ENCODE measurements around the gene RXRG.

RXRG gene

GRCh38 chr1:165431079-165431478, 13.8 kb downstream of the RXRG start:
- Histone ChIP-seq H3K27ac (ENCODE audit: low read length) (no peak overlapping the region), H3K4me1 (ENCODE audit: control insufficient read depth, insufficient read depth, low read length) (peaks cover 1% of the 10 kb centered on the region)

GRCh38 chr1:165426745-165427144, 18.2 kb downstream of the RXRG start:
- no peak overlapping the region for H3K27ac ChIP-seq (ENCODE audit: low read length)
- H3K9me3 ChIP-seq (ENCODE audit: control insufficient read depth in 2 of 2, low read length in 2 of 2), result no peaks in the 10 kb centered on the region
- H3K27me3 ChIP-seq (ENCODE audit: control insufficient read depth in 1 of 2, insufficient read depth in 2 of 2, low read length in 2 of 2), result no peaks in the 10 kb centered on the region
- H3K36me3 ChIP-seq (ENCODE audit: control insufficient read depth in 2 of 2, insufficient read depth in 2 of 2, low read length in 2 of 2), result no peaks in the 10 kb centered on the region
- H3K9ac ChIP-seq (ENCODE audit: low read length in 2 of 2), result no peak overlapping the region
- H3K4me1 ChIP-seq (ENCODE audit: control insufficient read depth, insufficient read depth, low read length), result peaks cover 15% of the 10 kb centered on the region
- H3K4me3 ChIP-seq (ENCODE audit: low read length in 2 of 2), result no peak overlapping the region

More at GRCh38 chr1:165431079-165431478, 13.8 kb downstream of the RXRG start:
- Histone ChIP-seq H3K27me3 (ENCODE audit: control insufficient read depth in 1 of 2, insufficient read depth in 2 of 2, low read length in 2 of 2) (peaks cover 0 to 2% of the 10 kb centered on the region in 2 donors), H3K9me3 (ENCODE audit: control insufficient read depth in 2 of 2, low read length in 2 of 2) (no peaks in the 10 kb centered on the region), H3K36me3 (ENCODE audit: control insufficient read depth in 2 of 2, insufficient read depth in 2 of 2, low read length in 2 of 2) (no peaks in the 10 kb centered on the region), H3K4me3 (ENCODE audit: low read length in 2 of 2) (no peak overlapping the region), H3K9ac (ENCODE audit: low read length in 2 of 2) (no peak overlapping the region)

- H3K36me3 ChIP-seq (ENCODE audit: control insufficient read depth in 2 of 2, insufficient read depth in 2 of 2, low read length in 2 of 2), result no peaks in the 10 kb centered on the region
- H3K27me3 ChIP-seq (ENCODE audit: control insufficient read depth in 1 of 2, insufficient read depth in 2 of 2, low read length in 2 of 2), result no peaks in the 10 kb centered on the region
- peaks cover 15% of the 10 kb centered on the region for H3K4me1 ChIP-seq (ENCODE audit: control insufficient read depth, insufficient read depth, low read length)
- H3K9ac ChIP-seq (ENCODE audit: low read length in 2 of 2), result no peak overlapping the region
- no peak overlapping the region for H3K4me3 ChIP-seq (ENCODE audit: low read length in 2 of 2)
- H3K27ac ChIP-seq (ENCODE audit: low read length), result no peak overlapping the region
- H3K9me3 ChIP-seq (ENCODE audit: control insufficient read depth in 2 of 2, low read length in 2 of 2), result no peaks in the 10 kb centered on the region
These were observed 19.3 kb downstream of the RXRG start for GRCh38 chr1:165425621-165426020.

GRCh38 chr1:165424454-165425216, 20.3 kb downstream of the RXRG start:
- Histone ChIP-seq H3K27ac (ENCODE audit: low read length) (peak overlapping the region; percentile 37), H3K9ac (ENCODE audit: low read length in 2 of 2) (peak overlapping the region in 1 of 2 donors; percentile 42), H3K27me3 (ENCODE audit: control insufficient read depth in 1 of 2, insufficient read depth in 2 of 2, low read length in 2 of 2) (no peaks in the 10 kb centered on the region), H3K9me3 (ENCODE audit: control insufficient read depth in 2 of 2, low read length in 2 of 2) (no peaks in the 10 kb centered on the region), H3K4me1 (ENCODE audit: control insufficient read depth, insufficient read depth, low read length) (peaks cover 15% of the 10 kb centered on the region), H3K36me3 (ENCODE audit: control insufficient read depth in 2 of 2, insufficient read depth in 2 of 2, low read length in 2 of 2) (no peaks in the 10 kb centered on the region), H3K4me3 (ENCODE audit: low read length in 2 of 2) (peak overlapping the region in 1 of 2 donors; percentile 44)

GRCh38 chr1:165423136-165423535, 21.8 kb downstream of the RXRG start:
- Histone ChIP-seq H3K36me3 (ENCODE audit: control insufficient read depth in 2 of 2, insufficient read depth in 2 of 2, low read length in 2 of 2) (no peaks in the 10 kb centered on the region), H3K4me3 (ENCODE audit: low read length in 2 of 2) (no peak overlapping the region), H3K9me3 (ENCODE audit: control insufficient read depth in 2 of 2, low read length in 2 of 2) (no peaks in the 10 kb centered on the region), H3K4me1 (ENCODE audit: control insufficient read depth, insufficient read depth, low read length) (peaks cover 15% of the 10 kb centered on the region), H3K9ac (ENCODE audit: low read length in 2 of 2) (no peak overlapping the region), H3K27me3 (ENCODE audit: control insufficient read depth in 1 of 2, insufficient read depth in 2 of 2, low read length in 2 of 2) (no peaks in the 10 kb centered on the region), H3K27ac (ENCODE audit: low read length) (no peak overlapping the region)

- Histone ChIP-seq H3K36me3 (ENCODE audit: control insufficient read depth in 2 of 2, insufficient read depth in 2 of 2, low read length in 2 of 2) (no peaks in the 10 kb centered on the region), H3K27me3 (ENCODE audit: control insufficient read depth in 1 of 2, insufficient read depth in 2 of 2, low read length in 2 of 2) (no peaks in the 10 kb centered on the region), H3K9ac (ENCODE audit: low read length in 2 of 2) (no peak overlapping the region), H3K4me1 (ENCODE audit: control insufficient read depth, insufficient read depth, low read length) (peaks cover 10% of the 10 kb centered on the region), H3K4me3 (ENCODE audit: low read length in 2 of 2) (no peak overlapping the region), H3K9me3 (ENCODE audit: control insufficient read depth in 2 of 2, low read length in 2 of 2) (no peaks in the 10 kb centered on the region), H3K27ac (ENCODE audit: low read length) (no peak overlapping the region)
These were observed 24.3 kb downstream of the RXRG start for GRCh38 chr1:165420655-165421054.

GRCh38 chr1:165419839-165420238, 25.1 kb downstream of the RXRG start:
- no peak overlapping the region for H3K9ac ChIP-seq (ENCODE audit: low read length in 2 of 2)
- no peaks in the 10 kb centered on the region for H3K27me3 ChIP-seq (ENCODE audit: control insufficient read depth in 1 of 2, insufficient read depth in 2 of 2, low read length in 2 of 2)
- peaks cover 5% of the 10 kb centered on the region for H3K4me1 ChIP-seq (ENCODE audit: control insufficient read depth, insufficient read depth, low read length)
- H3K27ac ChIP-seq (ENCODE audit: low read length), result no peak overlapping the region
- no peaks in the 10 kb centered on the region for H3K9me3 ChIP-seq (ENCODE audit: control insufficient read depth in 2 of 2, low read length in 2 of 2)
- no peak overlapping the region for H3K4me3 ChIP-seq (ENCODE audit: low read length in 2 of 2)
- H3K36me3 ChIP-seq (ENCODE audit: control insufficient read depth in 2 of 2, insufficient read depth in 2 of 2, low read length in 2 of 2), result no peaks in the 10 kb centered on the region

- H3K27ac ChIP-seq (ENCODE audit: low read length), result no peak overlapping the region
- H3K9ac ChIP-seq (ENCODE audit: low read length in 2 of 2), result no peak overlapping the region
- H3K27me3 ChIP-seq (ENCODE audit: control insufficient read depth in 1 of 2, insufficient read depth in 2 of 2, low read length in 2 of 2), result no peaks in the 10 kb centered on the region
- no peak overlapping the region for H3K4me3 ChIP-seq (ENCODE audit: low read length in 2 of 2)
- H3K9me3 ChIP-seq (ENCODE audit: control insufficient read depth in 2 of 2, low read length in 2 of 2), result no peaks in the 10 kb centered on the region
- peaks cover 2% of the 10 kb centered on the region for H3K4me1 ChIP-seq (ENCODE audit: control insufficient read depth, insufficient read depth, low read length)
- H3K36me3 ChIP-seq (ENCODE audit: control insufficient read depth in 2 of 2, insufficient read depth in 2 of 2, low read length in 2 of 2), result no peaks in the 10 kb centered on the region
These were observed 26.7 kb downstream of the RXRG start for GRCh38 chr1:165418195-165418594.

GRCh38 chr1:165416876-165417275, 28.1 kb downstream of the RXRG start:
- Histone ChIP-seq H3K27ac (ENCODE audit: low read length) (no peak overlapping the region), H3K9ac (ENCODE audit: low read length in 2 of 2) (no peak overlapping the region)

GRCh38 chr1:165415068-165415467, 29.9 kb downstream of the RXRG start:
- H3K27me3 ChIP-seq (ENCODE audit: control insufficient read depth in 1 of 2, insufficient read depth in 2 of 2, low read length in 2 of 2), result peaks cover 2 to 7% of the 10 kb centered on the region in 2 donors
- H3K4me3 ChIP-seq (ENCODE audit: low read length in 2 of 2), result no peak overlapping the region
- H3K9ac ChIP-seq (ENCODE audit: low read length in 2 of 2), result no peak overlapping the region
- H3K36me3 ChIP-seq (ENCODE audit: control insufficient read depth in 2 of 2, insufficient read depth in 2 of 2, low read length in 2 of 2), result no peaks in the 10 kb centered on the region
- H3K27ac ChIP-seq (ENCODE audit: low read length), result no peak overlapping the region
- H3K9me3 ChIP-seq (ENCODE audit: control insufficient read depth in 2 of 2, low read length in 2 of 2), result no peaks in the 10 kb centered on the region
- no peaks in the 10 kb centered on the region for H3K4me1 ChIP-seq (ENCODE audit: control insufficient read depth, insufficient read depth, low read length)

More at GRCh38 chr1:165416876-165417275, 28.1 kb downstream of the RXRG start:
- H3K36me3 ChIP-seq (ENCODE audit: control insufficient read depth in 2 of 2, insufficient read depth in 2 of 2, low read length in 2 of 2), result no peaks in the 10 kb centered on the region
- H3K4me3 ChIP-seq (ENCODE audit: low read length in 2 of 2), result no peak overlapping the region
- H3K27me3 ChIP-seq (ENCODE audit: control insufficient read depth in 1 of 2, insufficient read depth in 2 of 2, low read length in 2 of 2), result peaks cover 0 to 1% of the 10 kb centered on the region in 2 donors
- H3K4me1 ChIP-seq (ENCODE audit: control insufficient read depth, insufficient read depth, low read length), result no peaks in the 10 kb centered on the region
- H3K9me3 ChIP-seq (ENCODE audit: control insufficient read depth in 2 of 2, low read length in 2 of 2), result no peaks in the 10 kb centered on the region

GRCh38 chr1:165414620-165415019, 30.3 kb downstream of the RXRG start:
- Histone ChIP-seq H3K4me3 (ENCODE audit: low read length in 2 of 2) (no peak overlapping the region), H3K27ac (ENCODE audit: low read length) (no peak overlapping the region), H3K27me3 (ENCODE audit: control insufficient read depth in 1 of 2, insufficient read depth in 2 of 2, low read length in 2 of 2) (peaks cover 2 to 7% of the 10 kb centered on the region in 2 donors), H3K36me3 (ENCODE audit: control insufficient read depth in 2 of 2, insufficient read depth in 2 of 2, low read length in 2 of 2) (no peaks in the 10 kb centered on the region), H3K9me3 (ENCODE audit: control insufficient read depth in 2 of 2, low read length in 2 of 2) (no peaks in the 10 kb centered on the region), H3K4me1 (ENCODE audit: control insufficient read depth, insufficient read depth, low read length) (no peaks in the 10 kb centered on the region), H3K9ac (ENCODE audit: low read length in 2 of 2) (no peak overlapping the region)

Data from stomach smooth muscle (tissue), 2 donors.